ENCODE measurements around the gene PNMA6E. TPM values are rescaled to one million over a fixed set of nuclear protein-coding genes. Genes with fewer than 3 reads are reported as not detected.

PNMA6E gene
- total RNA-seq (2022; extraction: Qiagen RNA extraction; ENCODE audit: low read depth) = 0.02 TPM in 1 of 5 replicates, not detected in the others

GRCh38 chrX:153401133-153401764 is at the start of gene PNMA6E:
Gene PNMA6E, minus strand, starts transcription at chrX:153401350. Its CDS starts 2,501 bp downstream, at chrX:153398849.

GRCh38 chrX:153445856-153446635 is 44.9 kb upstream of the PNMA6E start, which contains the start of gene TREX2:
Gene TREX2, minus strand, starts transcription at chrX:153446056. Its CDS starts 626 bp downstream, at chrX:153445430.

DNA sequence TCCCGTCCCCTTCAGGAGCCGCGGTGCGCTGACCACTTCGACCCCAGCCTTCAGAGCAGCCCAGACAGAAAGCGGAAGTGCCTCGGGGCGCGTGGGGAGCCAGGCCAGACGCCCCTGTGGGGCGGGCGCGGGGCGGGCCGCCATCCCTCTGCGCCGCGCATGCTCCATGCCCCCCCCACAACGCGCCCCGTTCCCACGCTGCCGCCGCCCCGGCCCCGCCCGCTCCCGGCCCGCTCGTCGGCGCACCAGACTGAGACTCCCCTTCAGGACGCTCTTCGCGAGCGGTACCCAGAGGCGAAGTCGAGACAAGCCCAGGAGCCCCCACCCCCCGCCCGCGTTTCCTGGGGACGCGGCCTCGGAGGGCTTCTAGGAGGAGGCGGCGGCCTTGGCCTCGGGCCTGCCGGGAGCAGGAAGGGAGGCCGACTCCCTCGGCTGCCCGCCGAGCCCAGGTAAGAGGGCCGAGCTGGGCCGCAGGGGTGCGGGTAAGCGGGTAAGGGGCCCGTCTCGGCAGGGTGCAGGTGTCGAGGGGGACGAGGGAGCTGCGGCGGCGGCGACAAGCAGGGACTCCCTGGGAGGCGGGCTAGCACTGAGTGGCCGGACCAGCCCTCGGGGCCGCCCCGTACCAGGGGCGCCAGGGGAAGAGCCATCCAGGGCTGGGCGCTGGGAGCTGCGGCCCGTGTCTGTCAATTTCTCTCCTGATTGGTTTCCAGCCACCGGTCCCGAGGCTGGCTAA is 10.3 kb upstream of the PNMA6E start, which contains the start of gene ZFP92:
Gene ZFP92 (plus strand): TSS at position 218 of the 733 bp plus-strand sequence. CDS start 6,851 bp downstream, outside the sequence.

Other genes starting within 250 kb of the PNMA6E start
- gene MAGEA1, start 222.1 kb downstream of the PNMA6E start, total RNA-seq (2022; extraction: Qiagen RNA extraction; ENCODE audit: low read depth) = 0.08 to 0.17 TPM (median 0.14 TPM) in 5 replicates
- not detected in 5 replicates for gene PNMA6F, start 79.6 kb downstream of the PNMA6E start, total RNA-seq (2022; extraction: Qiagen RNA extraction; ENCODE audit: low read depth)
- gene ZNF275, start 67.2 kb downstream of the PNMA6E start, total RNA-seq (2022; extraction: Qiagen RNA extraction; ENCODE audit: low read depth) = 4.6 to 5.8 TPM (median 5.5 TPM) in 5 replicates
- gene ZFP92, start 10.1 kb upstream of the PNMA6E start, total RNA-seq (2022; extraction: Qiagen RNA extraction; ENCODE audit: low read depth) = 0.41 to 0.73 TPM (median 0.56 TPM) in 5 replicates
- 0.78 to 2.2 TPM (median 1.6 TPM) in 5 replicates for gene TREX2, start 44.7 kb upstream of the PNMA6E start, total RNA-seq (2022; extraction: Qiagen RNA extraction; ENCODE audit: low read depth)
- 51.9 to 60.6 TPM (median 57.3 TPM) in 5 replicates for gene HAUS7, start 69.2 kb upstream of the PNMA6E start, total RNA-seq (2022; extraction: Qiagen RNA extraction; ENCODE audit: low read depth)
- 0.06 to 0.10 TPM in 2 of 5 replicates, not detected in the others for gene BGN, start 93.6 kb upstream of the PNMA6E start, total RNA-seq (2022; extraction: Qiagen RNA extraction; ENCODE audit: low read depth)
- gene ATP2B3, start 116.3 kb upstream of the PNMA6E start, total RNA-seq (2022; extraction: Qiagen RNA extraction; ENCODE audit: low read depth) = 0.06 to 0.15 TPM (median 0.07 TPM) in 5 replicates
- gene CCNQ, start 197.8 kb upstream of the PNMA6E start, total RNA-seq (2022; extraction: Qiagen RNA extraction; ENCODE audit: low read depth) = 32.8 to 57.7 TPM (median 51.4 TPM) in 5 replicates
- 0.83 to 1.7 TPM (median 1.2 TPM) in 5 replicates for gene DUSP9, start 245.9 kb upstream of the PNMA6E start, total RNA-seq (2022; extraction: Qiagen RNA extraction; ENCODE audit: low read depth)

All from A549 treated with CpdA at 1 μM for 4 hours (cell line).